SH-SY5Y (cell line): ENCODE data around the gene DNAJC30.

Source experiments
- GATA2 ChIP-seq: IDR thresholded peaks from 2 replicates; pipeline ENCODE4 v1.6.1; 2011; ENCODE audit warnings: mild to moderate bottlenecking, low read depth, low read length
- GATA3 ChIP-seq: IDR thresholded peaks from 2 replicates; pipeline ENCODE4 v1.6.1; 2011; ENCODE audit warnings: low read depth, mild to moderate bottlenecking, low read length, moderate library complexity

DNA sequence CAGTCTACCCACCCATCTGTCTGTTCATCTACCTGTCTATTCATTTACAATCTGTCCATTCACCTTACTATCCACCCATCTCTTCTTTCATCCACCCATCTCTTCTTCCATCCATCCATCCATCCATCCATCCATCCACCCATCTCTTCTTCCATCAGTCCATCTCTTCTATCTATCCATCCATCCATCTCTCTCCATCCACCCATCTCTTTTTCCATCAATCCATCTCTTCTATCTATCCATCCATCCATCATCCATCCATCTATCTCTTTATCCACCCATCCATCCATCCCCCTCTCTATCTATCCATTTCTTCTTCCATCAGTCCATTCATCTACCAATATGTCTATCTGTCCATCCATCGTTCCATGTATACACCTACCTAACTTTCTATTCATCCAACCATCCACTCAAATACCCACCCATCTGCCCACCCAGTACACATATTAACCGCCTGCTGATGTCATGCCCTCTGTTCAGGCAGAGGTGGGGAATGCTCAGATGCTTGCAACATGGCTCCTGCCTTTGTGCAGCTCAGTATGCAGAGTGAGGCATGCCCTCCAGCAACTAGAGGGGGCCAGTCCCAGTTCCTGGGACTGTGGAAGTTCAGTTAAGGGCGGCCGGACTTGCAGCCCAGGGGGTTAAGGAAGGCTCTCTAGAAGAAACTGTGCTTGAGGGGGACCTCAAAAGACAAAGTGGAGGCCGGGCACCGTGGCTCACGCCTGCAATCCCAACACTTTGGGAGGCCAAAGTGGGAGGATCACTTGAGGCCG, 47.6 kb downstream of the DNAJC30 start:
- TF ChIP-seq GATA3 (no peak), GATA2 (no peak)
